SH-SY5Y (cell line): ENCODE measurements around the gene RBM15.

Source experiments
- GATA2 ChIP-seq: IDR thresholded peaks from 2 replicates; pipeline ENCODE4 v1.6.1; 2011; ENCODE audit warnings: mild to moderate bottlenecking, low read depth, low read length
- GATA3 ChIP-seq: IDR thresholded peaks from 2 replicates; pipeline ENCODE4 v1.6.1; 2011; ENCODE audit warnings: low read depth, mild to moderate bottlenecking, low read length, moderate library complexity

DNA sequence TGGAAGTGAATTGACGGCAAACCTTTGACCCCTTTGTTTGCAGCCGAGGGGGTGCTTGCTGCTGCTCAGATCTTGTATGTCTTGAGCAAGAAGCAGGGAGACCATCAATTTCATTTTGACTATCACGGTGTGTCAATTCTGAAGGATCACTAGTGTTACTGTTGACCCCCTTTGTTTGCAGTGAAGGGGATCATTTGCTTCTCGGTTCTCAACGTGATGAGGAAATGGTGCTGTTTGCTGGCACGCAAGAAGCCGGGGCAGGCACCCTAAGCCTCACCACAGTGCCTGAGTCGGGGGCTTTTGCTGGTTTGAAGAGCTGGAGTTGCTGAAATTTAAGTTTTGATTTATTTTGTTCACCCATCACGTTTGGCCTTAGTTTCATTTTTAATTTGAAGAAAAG is 7.5 kb downstream of the RBM15 start:
- TF ChIP-seq GATA2 (no peak), GATA3 (no peak)
